ENCODE results near the gene PDE8B. TPM values are rescaled to one million over a fixed set of nuclear protein-coding genes. Genes with fewer than 3 reads are reported as not detected.

PDE8B gene, protein sequence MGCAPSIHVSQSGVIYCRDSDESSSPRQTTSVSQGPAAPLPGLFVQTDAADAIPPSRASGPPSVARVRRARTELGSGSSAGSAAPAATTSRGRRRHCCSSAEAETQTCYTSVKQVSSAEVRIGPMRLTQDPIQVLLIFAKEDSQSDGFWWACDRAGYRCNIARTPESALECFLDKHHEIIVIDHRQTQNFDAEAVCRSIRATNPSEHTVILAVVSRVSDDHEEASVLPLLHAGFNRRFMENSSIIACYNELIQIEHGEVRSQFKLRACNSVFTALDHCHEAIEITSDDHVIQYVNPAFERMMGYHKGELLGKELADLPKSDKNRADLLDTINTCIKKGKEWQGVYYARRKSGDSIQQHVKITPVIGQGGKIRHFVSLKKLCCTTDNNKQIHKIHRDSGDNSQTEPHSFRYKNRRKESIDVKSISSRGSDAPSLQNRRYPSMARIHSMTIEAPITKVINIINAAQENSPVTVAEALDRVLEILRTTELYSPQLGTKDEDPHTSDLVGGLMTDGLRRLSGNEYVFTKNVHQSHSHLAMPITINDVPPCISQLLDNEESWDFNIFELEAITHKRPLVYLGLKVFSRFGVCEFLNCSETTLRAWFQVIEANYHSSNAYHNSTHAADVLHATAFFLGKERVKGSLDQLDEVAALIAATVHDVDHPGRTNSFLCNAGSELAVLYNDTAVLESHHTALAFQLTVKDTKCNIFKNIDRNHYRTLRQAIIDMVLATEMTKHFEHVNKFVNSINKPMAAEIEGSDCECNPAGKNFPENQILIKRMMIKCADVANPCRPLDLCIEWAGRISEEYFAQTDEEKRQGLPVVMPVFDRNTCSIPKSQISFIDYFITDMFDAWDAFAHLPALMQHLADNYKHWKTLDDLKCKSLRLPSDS
- not detected in 2 replicates for total RNA-seq (2014; rRNA removed; shearing (Covaris generic))

DNA sequence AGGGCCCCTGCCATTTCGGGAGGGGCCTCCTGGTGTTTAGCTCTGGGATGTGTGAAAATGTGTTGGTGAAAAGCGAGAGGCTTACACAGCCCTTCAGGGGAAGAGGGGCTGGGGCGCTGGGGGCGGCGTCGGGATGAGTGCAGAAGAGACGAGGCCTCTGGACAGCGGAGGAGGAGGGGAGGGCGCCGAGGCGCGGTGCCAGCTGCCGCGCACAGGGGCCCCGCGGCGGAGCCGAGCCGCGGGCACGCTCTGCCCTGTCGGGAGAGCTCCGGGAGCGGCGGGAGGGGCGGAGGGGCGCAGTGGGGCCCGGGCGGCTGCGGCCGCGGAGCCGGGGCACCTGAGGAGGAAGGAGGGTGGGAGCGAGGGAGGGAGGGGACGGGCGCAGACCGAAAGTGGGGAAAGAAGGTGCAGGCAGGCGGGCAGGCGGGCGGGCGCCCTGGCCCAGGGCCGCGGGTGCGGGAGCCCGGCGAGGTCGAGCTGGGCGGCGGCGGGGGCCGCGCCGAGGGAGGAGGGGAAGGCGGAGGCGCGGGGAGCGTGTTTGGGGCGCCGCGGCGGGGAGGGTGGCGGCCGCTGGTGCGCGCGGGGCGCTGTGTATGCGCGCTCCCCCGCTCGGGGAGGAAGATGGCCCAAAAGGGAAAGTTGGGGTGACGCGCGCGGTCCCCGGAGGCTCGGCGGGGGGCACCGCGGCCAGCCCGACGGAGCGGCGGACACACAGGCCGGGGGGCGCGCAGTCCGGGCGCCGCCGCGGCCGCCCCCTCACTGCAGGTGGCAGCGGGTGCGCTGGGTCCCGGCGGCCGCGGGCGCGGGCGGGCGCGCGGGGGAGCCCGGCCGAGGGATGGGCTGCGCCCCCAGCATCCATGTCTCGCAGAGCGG is at the start of gene PDE8B:
Gene PDE8B, plus strand, starts transcription at position 590 of the 873 bp plus-strand sequence. Its CDS starts 246 bp downstream, at position 836.
- no peak for DNase-seq (ENCODE audit: low read depth)

DNA sequence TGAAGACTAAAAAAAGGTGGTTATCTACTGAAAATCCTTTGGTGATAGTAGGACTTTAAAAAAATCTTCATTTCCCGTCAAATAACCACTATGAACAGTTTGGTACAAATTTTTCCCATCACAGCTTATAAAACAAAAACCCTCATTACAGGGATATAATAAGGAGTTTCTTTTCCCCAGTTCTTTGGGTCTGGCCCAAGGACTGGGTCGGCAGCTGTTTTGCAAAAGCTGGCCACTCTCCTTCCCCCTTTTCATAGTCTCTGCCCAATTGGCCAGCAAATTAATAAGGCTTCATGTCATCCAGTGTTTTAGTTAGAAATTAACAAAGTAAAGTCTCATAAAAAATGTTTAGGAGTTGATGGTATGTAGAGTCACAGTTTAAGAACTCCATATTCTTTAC is 47.0 kb upstream of the PDE8B start:
- no peak for DNase-seq (ENCODE audit: low read depth)

DNA sequence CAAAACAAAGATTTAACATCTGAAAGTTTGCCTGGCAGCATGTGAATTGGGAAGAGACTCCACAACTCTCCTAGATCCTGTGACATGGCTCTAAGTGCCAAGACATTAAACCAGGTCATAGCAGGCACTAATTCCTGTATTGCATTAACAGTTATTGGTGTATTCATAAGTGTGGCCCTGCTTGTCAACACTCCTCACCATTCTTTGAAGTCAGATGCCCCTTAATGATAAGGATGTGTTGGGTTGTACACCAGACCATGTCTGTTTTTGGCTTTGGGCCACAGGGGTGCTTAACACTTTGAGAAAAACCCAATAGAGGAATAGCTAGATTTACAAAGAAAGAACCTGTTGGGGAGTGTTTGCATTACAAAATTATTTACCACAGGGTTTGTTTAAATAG is 43.4 kb upstream of the PDE8B start:
- DNase-seq (ENCODE audit: low read depth) = no peak

DNA sequence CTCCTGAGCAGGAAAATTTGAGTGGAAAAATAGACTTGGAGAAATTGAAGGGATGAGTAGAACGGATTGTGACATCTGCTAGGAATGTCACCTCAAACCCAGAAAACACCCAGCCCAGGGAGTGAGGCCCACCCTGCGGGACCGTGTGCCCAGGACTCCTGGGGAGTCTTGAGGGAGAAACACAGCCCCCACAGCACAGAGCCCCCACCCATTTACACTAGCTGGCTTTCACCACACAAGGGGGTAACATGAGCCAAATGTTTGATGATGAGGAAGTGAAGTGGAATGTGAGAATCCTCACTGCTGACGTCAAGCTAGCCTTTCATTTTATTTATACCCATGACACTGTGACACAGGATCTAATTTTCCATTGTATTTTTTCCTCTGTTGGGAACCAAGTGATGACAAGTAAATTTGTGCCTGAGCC is 42.8 kb upstream of the PDE8B start:
- peak; percentile 70 for DNase-seq (ENCODE audit: low read depth)

DNA sequence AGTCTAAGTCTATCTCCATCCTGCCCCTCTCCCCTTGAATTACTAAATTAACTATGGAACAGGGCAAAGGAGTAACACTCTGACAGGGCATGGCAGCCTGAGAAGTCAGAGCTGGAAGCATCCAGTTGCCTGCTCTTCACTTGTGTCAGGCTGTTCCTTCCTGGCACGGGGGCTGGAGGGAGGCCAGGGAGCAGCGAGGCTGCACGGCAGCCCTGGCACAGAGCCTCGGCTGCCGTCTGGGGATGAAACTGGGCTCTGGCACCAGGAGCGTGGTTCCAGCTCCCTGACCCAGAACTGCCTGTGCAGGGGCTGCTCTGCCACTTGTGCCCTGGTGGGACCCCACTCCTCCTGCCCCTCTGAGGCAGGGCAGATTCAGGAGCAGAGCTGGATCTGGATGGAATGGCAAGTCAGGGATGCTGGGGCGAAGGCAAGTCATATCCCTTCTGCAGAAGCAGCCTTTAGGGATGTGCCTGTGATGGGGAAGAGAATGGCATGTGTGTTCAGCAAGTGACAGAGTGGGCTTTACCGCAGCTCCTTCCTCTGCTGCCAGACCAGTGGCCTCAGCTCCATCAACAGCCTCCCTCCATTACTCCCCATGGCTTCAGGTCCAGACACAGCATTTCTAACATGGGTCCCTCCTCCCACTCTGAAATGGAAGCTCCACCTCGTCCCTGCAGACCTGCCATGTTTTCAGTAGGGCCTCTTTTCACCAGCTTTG is 42.2 kb upstream of the PDE8B start:
- DNase-seq (ENCODE audit: low read depth) = peak; percentile 54

DNA sequence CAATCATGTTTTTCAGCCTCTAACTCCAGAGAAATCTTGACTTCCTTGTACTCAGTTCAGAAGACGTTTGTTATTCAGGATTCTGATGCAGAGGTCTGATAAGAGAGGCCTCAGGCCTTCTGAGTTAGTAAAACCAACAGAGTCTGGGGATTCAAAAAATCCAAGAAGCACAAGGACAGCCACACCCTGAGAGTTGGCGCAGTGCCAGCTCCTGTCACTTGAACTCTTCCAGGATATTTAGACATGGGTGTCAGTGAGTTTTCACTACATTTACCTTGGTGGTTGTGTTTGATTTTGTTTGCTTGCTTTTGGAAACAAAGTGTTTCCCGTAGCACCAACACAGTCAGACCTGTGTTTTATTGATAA is 41.6 kb upstream of the PDE8B start:
- peak; percentile 43 for DNase-seq (ENCODE audit: low read depth)

DNA sequence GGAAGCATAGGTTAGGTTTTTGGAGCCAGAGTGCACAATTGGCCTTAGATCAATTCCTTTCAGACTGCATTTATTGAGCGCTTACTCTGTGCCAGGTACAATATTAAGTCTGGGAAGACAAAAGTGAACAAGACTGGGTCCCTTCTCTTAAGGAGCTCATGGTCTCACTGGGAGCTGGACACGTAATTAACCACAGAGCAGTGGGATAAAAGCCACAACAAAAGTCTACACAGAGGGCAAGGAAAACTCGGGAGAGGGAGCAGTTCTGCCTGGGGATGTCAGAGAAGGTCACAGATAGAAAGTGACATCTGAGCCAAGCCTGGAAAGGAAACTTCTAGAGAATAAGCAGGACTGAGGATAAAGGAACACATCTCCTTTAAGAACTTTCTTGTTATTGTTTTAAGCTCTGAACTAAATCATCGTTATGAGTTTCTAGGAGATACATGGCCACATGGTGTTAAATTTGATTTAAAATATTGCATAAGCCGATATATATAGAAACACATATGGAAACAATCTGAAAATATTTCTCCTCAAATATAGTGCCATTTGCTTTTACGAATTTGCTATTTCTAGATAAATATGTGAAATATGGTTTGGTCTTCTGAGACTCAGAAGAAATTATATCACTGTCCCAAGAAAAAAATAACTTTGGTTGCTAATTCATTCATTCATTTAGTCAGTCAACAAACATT is 40.1 kb upstream of the PDE8B start:
- peak; percentile 35 for DNase-seq (ENCODE audit: low read depth)

DNA sequence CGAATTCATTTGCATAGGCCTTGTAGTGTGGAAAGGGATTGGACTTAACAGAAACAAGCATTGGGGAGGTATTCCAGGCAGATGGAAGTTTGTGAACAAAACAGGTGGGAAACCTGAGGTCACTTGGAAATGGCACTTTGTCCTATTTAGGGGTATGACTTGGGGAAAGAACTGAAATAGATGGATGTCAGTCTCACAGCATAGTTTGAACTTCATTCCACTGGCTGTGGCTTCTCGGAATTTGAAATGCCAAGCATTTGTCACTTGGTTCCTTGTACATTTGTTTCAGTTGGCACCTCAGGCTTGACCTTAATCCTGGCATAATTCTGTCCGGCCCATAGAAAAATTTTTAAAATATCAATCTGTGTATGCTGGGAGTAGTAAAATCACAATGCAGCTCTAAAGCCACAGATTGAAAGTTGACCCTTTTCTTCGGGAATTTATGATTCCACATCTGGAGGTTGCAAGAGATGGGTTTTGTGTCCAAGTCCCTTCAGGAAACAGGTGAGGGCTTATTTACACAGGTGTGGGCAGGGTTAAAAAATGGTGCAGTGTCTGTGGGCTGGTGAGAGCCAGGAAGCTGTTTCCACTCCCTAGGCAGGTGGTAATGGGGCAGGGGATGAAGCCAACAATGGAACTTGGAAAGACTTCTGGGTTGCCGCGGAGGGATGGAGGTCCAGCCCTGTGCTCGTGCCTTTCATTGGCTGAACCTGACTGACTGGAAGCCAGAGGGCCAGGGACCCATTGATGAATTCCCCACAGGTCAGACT is 39.2 kb upstream of the PDE8B start:
- no peak for DNase-seq (ENCODE audit: low read depth)

DNA sequence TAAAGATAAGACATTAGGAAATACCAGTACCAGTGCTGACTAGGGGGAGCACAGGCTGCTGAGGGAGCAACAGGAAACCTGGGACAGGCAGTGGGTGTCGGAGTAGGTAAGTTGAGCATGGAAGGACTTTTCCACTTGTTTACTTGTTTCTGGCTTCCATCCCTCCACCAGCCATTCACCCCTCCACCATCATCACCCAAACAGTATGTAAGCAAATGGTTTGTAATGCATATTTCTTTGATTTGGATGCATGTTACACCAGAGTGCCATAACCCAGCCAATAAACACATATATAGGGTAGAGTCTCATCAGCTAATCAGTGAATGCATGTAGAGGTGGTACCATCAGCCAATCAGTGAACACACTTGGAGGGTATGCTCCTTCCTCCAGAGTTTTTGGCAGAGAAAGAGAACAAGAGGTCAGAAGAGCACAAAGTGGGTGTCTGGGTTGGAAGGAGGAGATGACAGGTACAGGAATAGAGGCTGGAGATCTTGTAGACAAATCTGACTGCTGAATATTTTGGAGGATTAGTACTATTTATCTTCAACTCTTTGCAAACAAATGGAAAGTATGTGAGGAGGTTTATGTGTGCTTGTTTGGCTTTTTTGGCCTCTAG is 37.7 kb upstream of the PDE8B start:
- no peak for DNase-seq (ENCODE audit: low read depth)

DNA sequence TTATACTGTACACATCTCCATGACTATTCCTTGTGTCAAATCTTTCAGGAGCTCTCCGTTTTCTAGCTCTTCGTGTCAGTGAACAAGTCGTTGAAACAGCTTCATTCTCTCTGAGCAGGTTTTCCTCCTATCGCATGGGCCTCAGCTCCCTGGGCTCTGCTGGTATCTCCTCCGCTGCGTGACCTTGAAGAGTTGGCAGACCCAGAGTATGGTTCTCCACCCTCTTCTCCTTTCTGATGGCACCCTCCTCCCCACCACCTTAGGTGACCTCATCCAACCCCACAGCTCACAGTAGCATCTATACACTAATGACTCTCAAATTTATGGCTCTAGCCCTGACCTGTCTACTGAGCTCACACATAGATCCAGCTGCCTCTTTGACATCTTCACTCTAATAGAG is 36.0 kb upstream of the PDE8B start:
- DNase-seq (ENCODE audit: low read depth) = no peak

DNA sequence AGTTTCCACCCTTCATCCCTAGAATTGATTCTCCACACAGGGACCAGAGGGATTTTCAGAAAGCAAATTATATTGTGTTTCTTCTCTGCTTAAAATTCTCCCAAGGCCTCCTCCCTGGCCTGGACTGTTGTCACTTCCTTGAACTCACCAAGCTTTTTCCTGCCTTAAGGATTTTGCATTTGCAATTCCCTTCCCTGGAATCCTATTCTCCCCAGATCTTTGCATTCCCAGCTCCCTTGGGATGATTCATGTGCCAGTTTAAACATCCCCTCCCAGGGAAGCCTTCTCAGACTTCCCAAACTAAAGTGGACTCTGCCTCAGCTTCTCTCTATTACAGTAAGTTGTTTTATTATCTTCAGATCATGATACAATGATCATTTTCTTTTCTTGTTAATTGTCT is 35.2 kb upstream of the PDE8B start:
- no peak for DNase-seq (ENCODE audit: low read depth)

DNA sequence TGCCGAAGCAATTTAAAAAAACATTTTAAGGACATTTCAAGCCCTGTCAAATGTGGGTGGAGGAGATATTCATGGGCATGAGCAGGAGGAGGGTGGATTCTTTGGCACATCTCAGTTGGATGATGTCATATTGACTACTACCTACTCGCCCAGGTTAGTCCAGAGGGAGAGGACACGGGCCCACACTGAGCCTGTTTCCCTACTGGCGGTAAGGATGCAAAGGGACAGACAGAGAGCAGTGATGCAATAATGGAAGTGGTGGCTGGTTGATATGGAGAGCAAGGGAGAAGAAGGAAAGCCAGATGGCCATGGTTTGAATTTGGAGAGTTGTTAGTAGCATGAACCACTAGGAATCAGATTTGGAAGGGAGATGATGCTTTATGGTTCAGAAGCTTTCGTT is 34.1 kb upstream of the PDE8B start:
- no peak for DNase-seq (ENCODE audit: low read depth)

DNA sequence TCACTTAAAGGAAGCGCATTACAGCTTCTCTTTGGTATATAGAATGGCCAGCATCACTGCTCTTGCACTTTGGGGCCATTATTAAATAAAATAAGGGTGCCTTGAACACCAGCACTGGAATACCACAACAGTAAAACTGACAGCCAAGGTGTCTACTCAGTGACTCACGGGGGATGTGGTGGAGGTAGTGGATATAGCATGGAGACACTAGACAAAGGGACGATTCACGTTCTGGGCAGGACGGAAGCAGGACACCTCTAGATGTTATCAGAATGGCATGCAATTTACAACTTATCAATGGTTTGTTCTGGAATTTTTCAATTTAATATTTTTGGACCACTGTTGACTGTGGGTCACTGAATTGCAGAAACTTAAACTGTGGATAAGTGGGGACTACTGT is 32.9 kb upstream of the PDE8B start:
- peak; percentile 4 for DNase-seq (ENCODE audit: low read depth)

DNA sequence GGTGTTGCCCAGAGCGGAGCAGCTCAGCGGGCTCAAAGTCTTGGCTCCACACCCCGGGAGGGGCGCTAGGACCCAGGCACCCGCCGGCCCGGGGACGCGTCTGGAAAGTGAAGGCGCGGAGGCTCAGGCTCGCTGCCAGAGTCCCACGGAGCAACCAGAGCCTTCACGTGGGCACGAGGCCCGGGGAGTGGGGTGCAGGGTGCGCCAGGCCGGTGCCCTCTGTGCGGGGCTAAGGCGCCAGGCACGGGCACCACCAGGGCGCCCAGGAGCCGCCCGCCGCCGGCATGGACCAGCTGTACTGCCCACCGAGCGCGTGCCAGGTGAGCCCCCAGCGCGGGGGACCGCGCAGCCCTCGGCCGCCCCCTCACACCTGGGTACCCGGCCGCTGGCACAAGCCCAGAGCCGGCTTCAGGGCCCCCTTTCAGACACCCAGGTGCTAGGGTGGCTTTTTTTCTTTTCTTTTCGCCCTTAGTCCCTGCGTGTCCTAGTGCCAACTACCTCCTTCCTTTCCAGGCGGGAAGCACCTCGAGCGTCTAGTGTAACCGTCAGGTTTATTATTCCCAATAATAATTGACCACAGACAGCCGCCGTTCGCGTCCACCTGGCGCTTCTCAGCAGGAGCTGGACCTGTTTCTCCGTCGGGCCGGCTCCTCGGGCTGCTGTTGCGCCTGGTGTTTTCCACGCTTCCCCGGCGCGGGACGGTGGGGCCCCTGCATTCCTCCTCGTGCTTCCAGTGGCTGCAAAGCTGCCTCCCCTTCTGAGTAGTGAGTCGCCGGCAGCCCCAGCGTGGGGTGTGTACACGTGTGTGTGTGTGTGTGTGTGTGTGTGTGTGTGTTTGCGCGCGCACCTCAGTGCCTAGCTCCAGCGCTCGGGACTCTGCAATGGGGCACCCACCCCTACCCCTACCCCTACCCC is 30.1 kb upstream of the PDE8B start:
- DNase-seq (ENCODE audit: low read depth) = no peak

DNA sequence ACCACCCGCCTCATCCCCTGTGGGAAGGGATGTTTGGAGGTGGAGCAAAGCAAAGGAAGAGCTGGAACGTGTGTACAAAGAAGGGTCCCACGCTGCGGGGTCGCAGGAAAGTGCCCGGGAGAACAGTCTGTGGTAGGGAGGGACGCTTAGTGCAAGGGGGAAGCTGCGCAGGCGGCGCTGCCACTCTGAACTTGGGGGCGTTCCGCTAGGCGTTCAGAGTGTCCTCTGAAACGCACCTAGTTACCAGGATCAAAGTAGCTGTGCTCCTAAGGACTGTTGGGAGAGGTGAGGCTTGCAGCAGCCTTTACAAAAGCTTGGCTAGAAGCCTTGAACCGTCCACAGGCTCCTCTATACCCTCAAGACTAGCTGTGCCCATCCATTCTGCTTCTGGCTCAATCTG is 29.3 kb upstream of the PDE8B start:
- DNase-seq (ENCODE audit: low read depth) = no peak

DNA sequence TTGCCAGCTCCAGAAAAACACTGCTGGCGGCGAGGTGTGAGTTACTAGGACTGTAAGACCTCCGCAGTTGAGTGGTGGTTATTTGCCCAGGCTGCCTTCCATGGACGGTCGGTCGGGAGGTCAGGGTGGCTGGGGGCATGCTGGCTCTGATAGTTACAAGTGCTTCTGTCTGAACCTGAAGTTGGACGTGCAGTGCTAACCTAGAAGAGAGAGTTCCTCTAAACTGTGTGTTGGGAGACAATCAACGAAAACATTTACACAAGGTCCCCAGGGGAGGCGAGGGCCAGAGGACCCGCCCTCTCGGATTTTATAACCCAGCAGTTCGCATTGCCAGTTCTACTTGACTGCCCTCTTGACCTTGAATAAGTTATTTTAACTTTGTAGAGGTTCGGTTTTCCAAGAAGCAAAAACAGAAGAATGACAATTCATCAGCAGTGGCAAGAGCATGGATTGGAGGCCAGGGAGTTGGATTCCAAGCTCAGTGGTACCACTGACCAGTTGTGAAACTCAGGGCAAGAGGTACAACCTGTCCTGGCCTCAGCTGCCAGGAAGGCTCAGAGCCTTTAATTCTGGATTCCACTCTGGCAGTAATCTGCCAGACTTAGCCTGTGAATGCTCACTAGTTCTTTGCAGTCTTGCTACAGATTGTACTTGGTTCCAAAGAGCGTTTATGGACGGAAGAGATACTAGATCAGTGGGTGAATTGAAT is 28.7 kb upstream of the PDE8B start:
- no peak for DNase-seq (ENCODE audit: low read depth)

DNA sequence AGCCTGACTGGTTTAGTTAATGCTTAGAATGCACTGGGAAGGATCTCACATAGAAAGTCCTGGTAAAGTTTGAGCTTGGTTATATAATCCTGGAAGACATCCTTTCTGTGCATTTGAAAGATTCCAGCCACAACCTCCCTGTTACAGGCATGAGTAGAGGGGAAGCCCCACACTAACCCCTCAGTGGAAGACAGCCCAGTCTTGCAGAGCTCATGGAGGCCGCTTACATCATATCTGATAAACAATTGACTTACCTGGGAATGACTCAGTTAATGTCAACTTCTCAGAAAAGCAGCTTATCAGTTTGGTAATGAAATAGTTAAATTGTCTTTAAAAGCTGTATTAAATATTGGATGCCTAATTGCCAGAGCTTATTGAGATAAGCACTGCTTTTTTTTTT is 28.1 kb upstream of the PDE8B start:
- no peak for DNase-seq (ENCODE audit: low read depth)
